ENCODE measurements around the gene ITPKC. TPM values are rescaled to one million over a fixed set of nuclear protein-coding genes. Genes with fewer than 3 reads are reported as not detected.
"Not testable (repeated sequence)": the region's sequence is repeated elsewhere in the genome, so short reads cannot be mapped to it uniquely, and the experiment has no call there.

ITPKC gene
- total RNA-seq, 6 experiments from 2014 or later: 9.2 to 14.9 (median 10.5) TPM

- no peak for DNase-seq
- H3K27ac Mint-ChIP-seq: no peak overlapping the region
- H3K27me3 Mint-ChIP-seq (ENCODE audit: insufficient read depth): peaks cover 3% of the 10 kb centered on the region; the same call in 1 of the 2 replicates
- H3K4me3 Mint-ChIP-seq: no peak overlapping the region
- H3K9me3 Mint-ChIP-seq: no peaks in the 10 kb centered on the region
- H3K4me1 Mint-ChIP-seq (ENCODE audit: low read depth): peaks cover 21% of the 10 kb centered on the region
- TF ChIP-seq CTCF (IDR thresholded peaks at IDR 0.05): no peak
- no peaks in the 10 kb centered on the region for H3K36me3 Mint-ChIP-seq (ENCODE audit: low read depth)
Observed at GRCh38 chr19:40780582-40780981, 63.7 kb downstream of the ITPKC start.

GRCh38 chr19:40781140-40781539 lies 64.2 kb downstream of the ITPKC start:
- TF ChIP-seq CTCF (IDR thresholded peaks at IDR 0.05): no peak
- Mint-ChIP-seq H3K4me1 (ENCODE audit: low read depth) (peaks cover 21% of the 10 kb centered on the region), H3K4me3 (no peak overlapping the region), H3K9me3 (no peaks in the 10 kb centered on the region), H3K36me3 (ENCODE audit: low read depth) (no peaks in the 10 kb centered on the region), H3K27ac (no peak overlapping the region), H3K27me3 (ENCODE audit: insufficient read depth) (peaks cover 3% of the 10 kb centered on the region; the same call in 1 of the 2 replicates)
- DNase-seq: no peak

- Mint-ChIP-seq H3K9me3 (no peaks in the 10 kb centered on the region), H3K27me3 (ENCODE audit: insufficient read depth) (no peaks in the 10 kb centered on the region; the same call in none of the 2 replicates), H3K27ac (no peak overlapping the region), H3K36me3 (ENCODE audit: low read depth) (no peaks in the 10 kb centered on the region), H3K4me3 (no peak overlapping the region), H3K4me1 (ENCODE audit: low read depth) (peaks cover 10% of the 10 kb centered on the region)
- no peak for DNase-seq
- TF ChIP-seq CTCF (IDR thresholded peaks at IDR 0.05): no peak
Observed at GRCh38 chr19:40783711-40784110, 66.8 kb downstream of the ITPKC start.

GRCh38 chr19:40784146-40784545 lies 67.2 kb downstream of the ITPKC start:
- H3K9me3 Mint-ChIP-seq; H3K36me3 Mint-ChIP-seq (ENCODE audit: low read depth); H3K27me3 Mint-ChIP-seq (ENCODE audit: insufficient read depth); H3K27ac Mint-ChIP-seq; DNase-seq; H3K4me3 Mint-ChIP-seq; H3K4me1 Mint-ChIP-seq (ENCODE audit: low read depth): not testable (repeated sequence)

GRCh38 chr19:40785526-40785925 lies 68.6 kb downstream of the ITPKC start:
- TF ChIP-seq CTCF (IDR thresholded peaks at IDR 0.05): no peak
- no peak overlapping the region for H3K27ac Mint-ChIP-seq
- no peak overlapping the region for H3K4me3 Mint-ChIP-seq
- H3K9me3 Mint-ChIP-seq: no peaks in the 10 kb centered on the region
- peaks cover 6% of the 10 kb centered on the region; the same call in 1 of the 2 replicates for H3K36me3 Mint-ChIP-seq (ENCODE audit: low read depth)
- DNase-seq: no peak
- no peaks in the 10 kb centered on the region; the same call in none of the 2 replicates for H3K27me3 Mint-ChIP-seq (ENCODE audit: insufficient read depth)
- no peaks in the 10 kb centered on the region for H3K4me1 Mint-ChIP-seq (ENCODE audit: low read depth)

GRCh38 chr19:40786060-40787037 lies 69.4 kb downstream of the ITPKC start:
- H3K27ac Mint-ChIP-seq: no peak overlapping the region
- H3K27me3 Mint-ChIP-seq (ENCODE audit: insufficient read depth): no peaks in the 10 kb centered on the region; the same call in none of the 2 replicates
- no peak for DNase-seq
- H3K9me3 Mint-ChIP-seq: no peaks in the 10 kb centered on the region
- peaks cover 6% of the 10 kb centered on the region; the same call in 1 of the 2 replicates for H3K36me3 Mint-ChIP-seq (ENCODE audit: low read depth)
- peaks cover 3% of the 10 kb centered on the region; the same call in 1 of the 2 replicates for H3K4me1 Mint-ChIP-seq (ENCODE audit: low read depth)
- H3K4me3 Mint-ChIP-seq: no peak overlapping the region
- no peak for TF ChIP-seq CTCF (IDR thresholded peaks at IDR 0.05)
